ENCODE measurements around the gene PLEKHG1.

DNA sequence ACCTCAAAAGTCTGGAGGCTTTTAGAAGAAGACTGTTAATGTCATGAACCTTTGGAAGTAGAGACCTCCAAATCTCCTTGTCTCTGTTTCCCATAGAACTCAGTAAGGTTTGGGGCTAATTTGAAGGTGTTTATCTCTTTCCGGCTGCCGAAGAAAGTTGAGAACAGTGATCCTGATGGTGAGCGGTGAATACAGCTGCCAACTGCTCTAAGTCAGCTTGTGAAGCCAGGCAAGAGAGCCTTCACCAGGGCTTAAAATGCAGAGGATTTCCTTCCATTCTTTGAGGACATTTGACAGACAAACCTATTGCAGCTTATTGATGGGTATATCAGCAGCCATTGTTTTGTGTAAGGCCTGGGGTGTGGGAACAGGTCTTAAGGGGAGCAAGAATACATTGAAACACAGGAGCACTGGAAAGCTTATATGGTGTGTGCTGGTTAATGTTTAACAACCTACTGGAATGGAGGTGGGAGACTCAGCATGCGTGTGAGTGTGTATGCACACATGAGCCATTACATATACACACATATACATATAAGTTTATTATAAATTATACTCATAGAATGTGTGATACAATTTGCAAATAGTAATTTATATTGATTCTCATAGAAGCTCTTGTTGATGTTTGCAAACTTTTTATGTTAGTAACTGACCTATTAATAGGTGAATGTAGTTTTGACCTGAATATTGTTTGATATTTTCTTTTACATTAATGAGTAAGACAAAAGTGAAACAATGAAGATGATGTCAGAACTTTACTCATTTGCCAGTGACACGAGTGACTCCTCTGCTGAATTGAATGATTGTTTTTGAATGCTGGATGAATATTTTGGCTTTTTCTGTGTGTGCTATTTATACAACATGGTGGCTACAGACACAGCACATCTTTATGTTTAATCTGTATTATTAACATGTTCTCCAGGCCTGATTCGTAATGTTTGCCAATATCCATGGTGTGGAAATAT is 18.1 kb downstream of the PLEKHG1 start:
- TF ChIP-seq, protein P1, sequence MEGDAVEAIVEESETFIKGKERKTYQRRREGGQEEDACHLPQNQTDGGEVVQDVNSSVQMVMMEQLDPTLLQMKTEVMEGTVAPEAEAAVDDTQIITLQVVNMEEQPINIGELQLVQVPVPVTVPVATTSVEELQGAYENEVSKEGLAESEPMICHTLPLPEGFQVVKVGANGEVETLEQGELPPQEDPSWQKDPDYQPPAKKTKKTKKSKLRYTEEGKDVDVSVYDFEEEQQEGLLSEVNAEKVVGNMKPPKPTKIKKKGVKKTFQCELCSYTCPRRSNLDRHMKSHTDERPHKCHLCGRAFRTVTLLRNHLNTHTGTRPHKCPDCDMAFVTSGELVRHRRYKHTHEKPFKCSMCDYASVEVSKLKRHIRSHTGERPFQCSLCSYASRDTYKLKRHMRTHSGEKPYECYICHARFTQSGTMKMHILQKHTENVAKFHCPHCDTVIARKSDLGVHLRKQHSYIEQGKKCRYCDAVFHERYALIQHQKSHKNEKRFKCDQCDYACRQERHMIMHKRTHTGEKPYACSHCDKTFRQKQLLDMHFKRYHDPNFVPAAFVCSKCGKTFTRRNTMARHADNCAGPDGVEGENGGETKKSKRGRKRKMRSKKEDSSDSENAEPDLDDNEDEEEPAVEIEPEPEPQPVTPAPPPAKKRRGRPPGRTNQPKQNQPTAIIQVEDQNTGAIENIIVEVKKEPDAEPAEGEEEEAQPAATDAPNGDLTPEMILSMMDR (IDR thresholded peaks at IDR 0.05; ENCODE audit: insufficient read depth, low read length, poor library complexity, severe bottlenecking) = no peak
- TF ChIP-seq EZH2phosphoT487 (conservative IDR thresholded peaks at IDR 0.05; ENCODE audit: low read length) = no peak
